Mesothelial cell of epicardium (in vitro differentiated cells): Measurements from ENCODE around the gene APOBEC2. TPM values are rescaled to one million over a fixed set of nuclear protein-coding genes. Genes with fewer than 3 reads are reported as not detected.

Source experiments
- DNase-seq, 2 experiments: peaks; one replicate each; pipeline ENCODE4 v3.0.0; 2021; ENCODE audit warnings: low spot score in 2 of 2; ENCODE audit not compliant: unreplicated experiment in 2 of 2
- H3K27ac Mint-ChIP-seq: 2 replicates; pipeline ENCODE4 v1.8.0; 2021; ENCODE audit warnings: mixed read lengths
- H3K27me3 Mint-ChIP-seq: 2 replicates; pipeline ENCODE4 v1.8.0; 2021; ENCODE audit warnings: low read depth, mixed read lengths
- H3K36me3 Mint-ChIP-seq: 2 replicates; pipeline ENCODE4 v1.8.0; 2021; ENCODE audit warnings: mixed read lengths
- H3K4me1 Mint-ChIP-seq: 2 replicates; pipeline ENCODE4 v1.8.0; 2021; ENCODE audit warnings: mixed read lengths
- H3K4me3 Mint-ChIP-seq: 2 replicates; pipeline ENCODE4 v1.8.0; 2021; ENCODE audit warnings: mild to moderate bottlenecking, moderate library complexity, mixed read lengths
- H3K9me3 Mint-ChIP-seq: 2 replicates; pipeline ENCODE4 v1.8.0; 2021; ENCODE audit warnings: mixed read lengths
- CTCF ChIP-seq: fragments of 200-600 bp; sonication (generic); IDR thresholded peaks from one replicate; pipeline ENCODE4 v1.5.0; 2021; ENCODE audit warnings: antibody characterized with exemption; ENCODE audit not compliant: unreplicated experiment
- total RNA-seq: library from RNA; stranded (reverse); gene quantifications from 3 replicates; pipeline ENCODE4 v1.2.1, GENCODE V29; 2021

Gene APOBEC2
- total RNA-seq, 1 donor from 2014 or later, result 0.51 TPM

GRCh38 chr6:41038205-41038604, 14.8 kb upstream of the APOBEC2 start:
- no peak for DNase-seq
- no peak for TF ChIP-seq CTCF
- Mint-ChIP-seq H3K4me1 (peaks cover 6% of the 10 kb centered on the region), H3K4me3 (no peak overlapping the region), H3K9me3 (no peaks in the 10 kb centered on the region), H3K27ac (no peak overlapping the region), H3K36me3 (no peaks in the 10 kb centered on the region), H3K27me3 (no peaks in the 10 kb centered on the region)

DNA sequence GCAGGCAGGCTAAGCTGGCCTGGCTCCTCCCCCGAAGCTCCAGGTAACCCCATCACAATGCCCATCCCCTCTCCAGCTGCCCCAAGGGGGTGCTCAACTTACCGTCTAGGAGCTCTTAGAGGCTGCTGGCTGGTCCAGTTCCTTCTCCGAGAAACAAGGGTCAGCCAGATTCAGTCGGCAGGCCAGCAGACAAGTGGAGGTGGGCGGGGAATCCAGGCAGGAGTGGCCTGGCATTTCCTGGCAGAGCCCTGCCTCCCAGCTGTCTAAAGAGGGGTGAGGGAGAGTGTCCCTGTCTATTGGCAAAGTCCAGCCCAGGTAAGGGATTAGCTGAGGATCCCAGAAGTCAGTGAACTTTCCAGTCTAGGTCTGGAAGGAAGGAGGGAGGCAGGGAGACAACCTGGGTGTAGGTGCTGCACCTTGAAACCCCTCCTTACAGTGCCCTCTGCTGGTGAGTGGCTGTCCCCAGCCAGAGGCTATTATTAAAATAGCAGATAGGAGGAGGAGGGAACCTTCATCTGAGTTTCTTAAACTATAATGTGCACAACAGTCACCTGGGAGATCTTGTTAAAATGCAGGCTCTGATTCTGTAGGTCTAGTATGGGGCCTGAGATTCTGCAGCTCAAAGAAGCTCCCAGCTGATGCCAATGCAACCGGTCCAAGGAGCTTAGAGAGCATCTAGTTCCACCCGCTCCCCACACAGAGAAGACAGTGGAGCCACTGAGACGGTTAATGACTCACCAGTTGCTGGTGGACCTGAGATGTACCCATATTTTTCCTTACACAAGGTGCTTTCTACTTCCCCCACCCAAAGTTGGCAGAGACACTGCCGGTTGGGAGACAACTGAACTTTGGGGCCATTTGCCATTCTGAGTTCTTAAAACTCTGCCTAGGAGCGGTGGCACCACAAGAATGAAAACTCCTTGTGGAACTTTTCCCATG, 13.7 kb upstream of the APOBEC2 start, which contains the start of gene UNC5CL:
TSS of gene UNC5CL (minus strand) at position 162 of the 939 bp plus-strand sequence. CDS start 4,147 bp downstream, outside the sequence.
- Mint-ChIP-seq H3K4me1 (peaks cover 6% of the 10 kb centered on the region), H3K4me3 (no peak within 1 kb of the TSS), H3K27me3 (no peaks in the 10 kb centered on the region), H3K27ac (no peak within 1 kb of the TSS), H3K36me3 (no peaks in the 10 kb centered on the region), H3K9me3 (no peaks in the 10 kb centered on the region)
- no peak for DNase-seq
- TF ChIP-seq CTCF, result peak; percentile 62

- Mint-ChIP-seq H3K36me3 (no peaks in the 10 kb centered on the region), H3K4me3 (no peak overlapping the region), H3K27ac (no peak overlapping the region)
These were observed 12.7 kb upstream of the APOBEC2 start for GRCh38 chr6:41040101-41040939.

DNA sequence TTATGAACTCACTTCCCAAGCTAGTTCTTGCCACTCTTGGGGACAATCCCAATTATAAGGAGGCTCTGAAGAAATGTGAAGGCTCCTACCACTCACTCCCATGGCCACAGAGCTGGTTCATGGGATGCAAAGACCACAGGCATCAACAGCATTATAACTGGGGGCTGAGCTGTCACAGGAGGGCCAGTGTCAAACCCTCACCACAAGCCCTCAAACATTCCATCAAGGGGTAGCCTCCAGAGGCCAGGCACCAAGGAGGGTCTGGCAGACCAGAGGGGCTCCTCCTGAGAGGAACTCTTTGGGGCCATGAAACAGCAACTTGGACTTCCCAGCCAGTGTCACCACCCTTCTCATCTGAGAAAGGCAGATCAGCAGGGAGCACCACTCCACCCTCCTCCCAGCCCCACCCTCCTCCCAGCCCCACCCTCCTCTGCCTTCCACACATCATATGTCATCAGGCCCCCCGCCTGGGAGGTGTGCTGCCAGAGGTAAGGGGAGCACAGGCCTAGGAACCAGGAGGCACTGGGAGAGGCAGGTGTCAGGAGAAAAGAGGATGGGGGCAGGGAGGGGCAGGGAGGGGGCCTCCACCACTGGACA, 12.0 kb upstream of the APOBEC2 start:
- no peak overlapping the region for H3K4me3 Mint-ChIP-seq
- no peak overlapping the region for H3K27ac Mint-ChIP-seq
- no peak for DNase-seq

More at GRCh38 chr6:41040101-41040939, 12.7 kb upstream of the APOBEC2 start:
- H3K9me3 Mint-ChIP-seq, result no peaks in the 10 kb centered on the region
- TF ChIP-seq CTCF, result no peak
- peaks cover 6% of the 10 kb centered on the region for H3K4me1 Mint-ChIP-seq
- DNase-seq, result no peak
- no peaks in the 10 kb centered on the region for H3K27me3 Mint-ChIP-seq

More for the DNA sequence above, 12.0 kb upstream of the APOBEC2 start:
- H3K27me3 Mint-ChIP-seq, result no peaks in the 10 kb centered on the region
- no peaks in the 10 kb centered on the region for H3K9me3 Mint-ChIP-seq
- peaks cover 6% of the 10 kb centered on the region for H3K4me1 Mint-ChIP-seq
- no peaks in the 10 kb centered on the region for H3K36me3 Mint-ChIP-seq
- no peak for TF ChIP-seq CTCF
